Measurements from ENCODE around the gene SNRNP48. TPM values are rescaled to one million over a fixed set of nuclear protein-coding genes. Genes with fewer than 3 reads are reported as not detected.

SNRNP48 gene
- total RNA-seq, 1 experiment from 2014 or later, result 17.6 TPM

- Mint-ChIP-seq H3K9me3 (no peaks in the 10 kb centered on the region), H3K36me3 (no peaks in the 10 kb centered on the region), H3K27me3 (ENCODE audit: low read depth) (peaks cover 36% of the 10 kb centered on the region), H3K27ac (peak overlapping the region; percentile 57; the same call in 1 of the 2 replicates), H3K4me1 (peaks cover 43% of the 10 kb centered on the region), H3K4me3 (peak overlapping the region; percentile 88)
- ChIA-PET CTCF (interaction anchor here (0.5 to 1.6 kb wide), 3 partner anchors 110 to 641 kb away, joined by 3 to 5 read pairs (median 5); no protein-coding TSS in a partner anchor), POLR2A (interaction anchor here (0.6 kb wide), 1 partner anchor 18 kb away, joined by 5 read pairs; no protein-coding TSS in a partner anchor)
- TF ChIP-seq HMGXB4 (CRISPR knock-in tag; IDR thresholded peaks at IDR 0.05) (peak; percentile 20; the same call in 1 of the 2 replicates), PREB (CRISPR knock-in tag; IDR thresholded peaks at IDR 0.05; ENCODE audit: borderline replicate concordance) (no peak)
- ATAC-seq (peak; percentile 23), DNase-seq (ENCODE audit: low spot score) (peak; percentile 69)
Observed at GRCh38 chr6:7542065-7542873, 47.7 kb upstream of the SNRNP48 start.

GRCh38 chr6:7542874-7543624 lies 46.9 kb upstream of the SNRNP48 start:
- peak; percentile 18 for ATAC-seq
- CTCF ChIA-PET, result interaction anchor here (0.5 kb wide), 1 partner anchor 642 kb away, joined by 3 read pairs; no protein-coding TSS in a partner anchor
- peak; percentile 68 for DNase-seq (ENCODE audit: low spot score)
- POLR2A ChIA-PET, result interaction anchor here (0.6 to 0.7 kb wide), 2 partner anchors 185 to 412 kb away, joined by 5 to 10 read pairs; no protein-coding TSS in a partner anchor
- H3K27ac Mint-ChIP-seq, result no peak overlapping the region
- peaks cover 49% of the 10 kb centered on the region for H3K4me1 Mint-ChIP-seq
- TF ChIP-seq ZNF121 (CRISPR knock-in tag; IDR thresholded peaks at IDR 0.05) (no peak), ZNF512 (CRISPR knock-in tag; IDR thresholded peaks at IDR 0.05; ENCODE audit: borderline replicate concordance) (no peak), ZSCAN18 (CRISPR knock-in tag; IDR thresholded peaks at IDR 0.05) (no peak), CTCF (IDR thresholded peaks at IDR 0.05) (no peak), FOXK1 (CRISPR knock-in tag; IDR thresholded peaks at IDR 0.05) (peak; percentile 36; the same call in 1 of the 2 replicates), AR (CRISPR knock-in tag; IDR thresholded peaks at IDR 0.05) (no peak), SMAD4 (CRISPR knock-in tag; IDR thresholded peaks at IDR 0.05) (no peak), ATF2 (CRISPR knock-in tag; IDR thresholded peaks at IDR 0.05; ENCODE audit: borderline replicate concordance, low read depth) (no peak), NR2C2 (CRISPR knock-in tag; IDR thresholded peaks at IDR 0.05) (no peak), USF2 (CRISPR knock-in tag; IDR thresholded peaks at IDR 0.05) (peak; percentile 56; the same call in 1 of the 2 replicates), ZNF423 (CRISPR knock-in tag; IDR thresholded peaks at IDR 0.05) (peak; percentile 81), SP1 (CRISPR knock-in tag; conservative IDR thresholded peaks at IDR 0.05) (no peak), ZNF396 (CRISPR knock-in tag; IDR thresholded peaks at IDR 0.05; ENCODE audit: borderline replicate concordance) (no peak)
- H3K9me3 Mint-ChIP-seq, result no peaks in the 10 kb centered on the region
- peak overlapping the region; percentile 88 for H3K4me3 Mint-ChIP-seq
- 0 out of 2 replicates have a peak, but pooled peaks cover 3% of the 10 kb centered on the region for H3K36me3 Mint-ChIP-seq
- H3K27me3 Mint-ChIP-seq (ENCODE audit: low read depth), result peaks cover 35% of the 10 kb centered on the region
